Mammary epithelial cell (primary cell): ENCODE results near the gene STX8.

ENCODE experiments used
- EZH2 ChIP-seq: IDR thresholded peaks from 2 replicates; pipeline ENCODE4 v1.6.1; 2012; ENCODE audit warnings: low read length, inconsistent platforms, borderline replicate concordance
- TF ChIP-seq, protein P1 (sequence below), 2 donors: IDR thresholded peaks in 1 of 2; conservative IDR thresholded peaks in 1 of 2; 2 replicates each; pipeline ENCODE4 v1.5.1; 2011 to 2012; ENCODE audit warnings: inconsistent platforms in 2 of 2, low read length in 2 of 2, mild to moderate bottlenecking in 2 of 2, control low read depth in 1 of 2, low read depth in 1 of 2; ENCODE audit not compliant: insufficient read depth in 1 of 2; ENCODE audit errors: extremely low read depth in 1 of 2

DNA sequence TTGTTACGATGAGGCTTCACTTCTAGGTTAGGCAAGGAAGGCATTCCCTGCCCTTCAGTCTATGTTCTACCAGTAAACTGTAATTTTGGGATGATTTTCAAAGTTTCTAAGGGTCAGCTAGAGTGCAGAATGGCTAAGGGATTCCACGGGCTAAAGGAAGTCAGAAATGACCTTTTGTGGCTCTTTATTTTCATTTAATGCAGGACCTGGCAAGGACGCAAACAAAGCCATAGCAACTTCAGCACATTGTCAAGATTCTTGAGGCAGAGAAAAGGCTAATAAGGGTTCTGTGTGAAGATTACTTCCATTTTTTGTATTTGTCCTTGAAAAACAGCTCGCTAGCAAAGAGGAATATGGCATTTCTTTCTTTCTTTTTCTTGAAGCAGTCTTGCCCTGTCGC, 76.6 kb downstream of the STX8 start:
- TF ChIP-seq, protein P1, sequence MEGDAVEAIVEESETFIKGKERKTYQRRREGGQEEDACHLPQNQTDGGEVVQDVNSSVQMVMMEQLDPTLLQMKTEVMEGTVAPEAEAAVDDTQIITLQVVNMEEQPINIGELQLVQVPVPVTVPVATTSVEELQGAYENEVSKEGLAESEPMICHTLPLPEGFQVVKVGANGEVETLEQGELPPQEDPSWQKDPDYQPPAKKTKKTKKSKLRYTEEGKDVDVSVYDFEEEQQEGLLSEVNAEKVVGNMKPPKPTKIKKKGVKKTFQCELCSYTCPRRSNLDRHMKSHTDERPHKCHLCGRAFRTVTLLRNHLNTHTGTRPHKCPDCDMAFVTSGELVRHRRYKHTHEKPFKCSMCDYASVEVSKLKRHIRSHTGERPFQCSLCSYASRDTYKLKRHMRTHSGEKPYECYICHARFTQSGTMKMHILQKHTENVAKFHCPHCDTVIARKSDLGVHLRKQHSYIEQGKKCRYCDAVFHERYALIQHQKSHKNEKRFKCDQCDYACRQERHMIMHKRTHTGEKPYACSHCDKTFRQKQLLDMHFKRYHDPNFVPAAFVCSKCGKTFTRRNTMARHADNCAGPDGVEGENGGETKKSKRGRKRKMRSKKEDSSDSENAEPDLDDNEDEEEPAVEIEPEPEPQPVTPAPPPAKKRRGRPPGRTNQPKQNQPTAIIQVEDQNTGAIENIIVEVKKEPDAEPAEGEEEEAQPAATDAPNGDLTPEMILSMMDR (conservative IDR thresholded peaks at IDR 0.05 in 1 of 2, IDR thresholded peaks at IDR 0.05 in 1 of 2; ENCODE audit: extremely low read depth in 1 of 2, insufficient read depth in 1 of 2, low read depth in 1 of 2, low read length in 2 of 2), result no peak
- TF ChIP-seq EZH2, result no peak
